Colonic mucosa (tissue), 4 donors: Measurements from ENCODE around the gene MAPK8IP1. TPM values are rescaled to one million over a fixed set of nuclear protein-coding genes. Genes with fewer than 3 reads are reported as not detected.
"Not testable (repeated sequence)": the region's sequence is repeated elsewhere in the genome, so short reads cannot be mapped to it uniquely, and the experiment has no call there.

Source experiments
- DNase-seq: peaks from one replicate; pipeline ENCODE4 v3.0.0-alpha.2; 2020
- H3K27ac ChIP-seq: fragments of 200-600 bp; one replicate; pipeline ENCODE4 v1.8.0; 2021
- H3K27me3 ChIP-seq: fragments of 200-600 bp; one replicate; pipeline ENCODE4 v1.8.0; 2021
- H3K36me3 ChIP-seq: fragments of 200-600 bp; one replicate; pipeline ENCODE4 v1.8.0; 2021
- H3K4me1 ChIP-seq: fragments of 200-600 bp; one replicate; pipeline ENCODE4 v1.8.0; 2021; ENCODE audit warnings: mild to moderate bottlenecking
- H3K4me3 ChIP-seq: fragments of 200-600 bp; one replicate; pipeline ENCODE4 v1.8.0; 2021
- H3K9ac ChIP-seq, 2 donors: one replicate each; pipeline ENCODE4 v1.7.0; 2013; ENCODE audit warnings: control low read depth in 2 of 2, low read depth in 2 of 2, low read length in 2 of 2
- H3K9me3 ChIP-seq: fragments of 200-600 bp; one replicate; pipeline ENCODE4 v1.8.0; 2021
- CTCF ChIP-seq: fragments of 200-600 bp; IDR thresholded peaks from one replicate; pipeline ENCODE4 v1.8.0; 2022; ENCODE audit warnings: antibody characterized with exemption, mild to moderate bottlenecking
- intact Hi-C: fragments of 100-400 bp; cut with DNase I; formaldehyde crosslinking; loops from one replicate; pipeline ENCODE4 v1.14.1; 2022
- total RNA-seq, 2 donors: library from RNA; stranded (reverse); fragmentation: NEBNext Ultra II Directional in 1 of 2; extraction: Animal tissue kit (Norgen Biotek cat#: 25700) in 1 of 2; gene quantifications; one replicate each; pipeline ENCODE4 v1.2.1, GENCODE V29; 2021
- donor health status: healthy.
- donor health status: DM: no; HTN: no; CAD: no.
- donor health status: DM: no; HTN: no; CAD: no.

MAPK8IP1 gene
- total RNA-seq, 2 donors from 2014 or later, result 2.4 to 3.6 TPM

DNA sequence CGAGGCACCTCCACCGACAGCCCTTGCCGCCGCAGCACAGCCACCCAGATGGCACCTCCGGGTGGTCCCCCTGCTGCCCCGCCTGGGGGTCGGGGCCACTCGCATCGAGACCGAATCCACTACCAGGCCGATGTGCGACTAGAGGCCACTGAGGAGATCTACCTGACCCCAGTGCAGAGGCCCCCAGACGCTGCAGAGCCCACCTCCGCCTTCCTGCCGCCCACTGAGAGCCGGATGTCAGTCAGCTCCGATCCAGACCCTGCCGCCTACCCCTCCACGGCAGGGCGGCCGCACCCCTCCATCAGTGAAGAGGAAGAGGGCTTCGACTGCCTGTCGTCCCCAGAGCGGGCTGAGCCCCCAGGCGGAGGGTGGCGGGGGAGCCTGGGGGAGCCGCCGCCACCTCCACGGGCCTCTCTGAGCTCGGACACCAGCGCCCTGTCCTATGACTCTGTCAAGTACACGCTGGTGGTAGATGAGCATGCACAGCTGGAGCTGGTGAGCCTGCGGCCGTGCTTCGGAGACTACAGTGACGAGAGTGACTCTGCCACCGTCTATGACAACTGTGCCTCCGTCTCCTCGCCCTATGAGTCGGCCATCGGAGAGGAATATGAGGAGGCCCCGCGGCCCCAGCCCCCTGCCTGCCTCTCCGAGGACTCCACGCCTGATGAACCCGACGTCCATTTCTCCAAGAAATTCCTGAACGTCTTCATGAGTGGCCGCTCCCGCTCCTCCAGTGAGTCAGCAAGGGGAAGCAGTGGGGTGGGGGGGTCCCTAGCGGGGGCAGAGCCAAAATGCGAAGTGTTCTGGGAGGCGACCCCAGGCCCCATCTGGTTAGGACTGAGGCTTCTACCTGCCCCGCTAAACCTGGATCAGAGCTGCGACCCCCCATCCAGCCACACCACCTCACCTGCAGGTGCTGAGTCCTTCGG, 17.3 kb downstream of the MAPK8IP1 start:
- H3K4me3 ChIP-seq, result no peak overlapping the region
- H3K9me3 ChIP-seq, result no peaks in the 10 kb centered on the region
- H3K27ac ChIP-seq, result no peak overlapping the region
- no peaks in the 10 kb centered on the region for H3K36me3 ChIP-seq
- no peak for TF ChIP-seq CTCF
- peaks cover 8% of the 10 kb centered on the region for H3K4me1 ChIP-seq
- peaks cover 7% of the 10 kb centered on the region for H3K27me3 ChIP-seq
- H3K9ac ChIP-seq, result no peak overlapping the region
- no peak for DNase-seq
- intact Hi-C loops, result no loop called here

DNA sequence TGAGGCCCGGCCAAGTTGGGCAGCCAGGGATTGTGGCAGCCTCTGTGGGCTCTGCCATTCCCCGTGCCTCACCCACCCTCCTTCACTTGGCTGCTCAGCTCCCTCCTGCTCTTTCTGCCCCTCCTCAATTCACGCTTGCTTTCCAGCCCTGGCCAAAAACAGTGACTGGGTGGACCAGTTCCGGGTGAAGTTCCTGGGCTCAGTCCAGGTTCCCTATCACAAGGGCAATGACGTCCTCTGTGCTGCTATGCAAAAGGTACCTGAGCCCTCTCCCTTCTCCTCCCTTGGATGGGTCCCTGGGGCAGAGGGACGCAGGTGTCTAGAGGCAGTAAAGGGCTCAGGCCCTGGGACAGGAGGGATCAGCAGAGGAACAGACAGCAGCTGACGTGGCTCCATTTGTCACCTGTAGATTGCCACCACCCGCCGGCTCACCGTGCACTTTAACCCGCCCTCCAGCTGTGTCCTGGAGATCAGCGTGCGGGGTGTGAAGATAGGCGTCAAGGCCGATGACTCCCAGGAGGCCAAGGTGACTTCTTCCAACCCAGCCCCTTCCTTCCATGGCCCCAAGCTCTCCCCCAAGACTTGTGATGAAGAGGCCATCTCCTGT, 19.0 kb downstream of the MAPK8IP1 start:
- intact Hi-C loops, result no loop called here
- Histone ChIP-seq H3K9me3 (no peaks in the 10 kb centered on the region), H3K4me1 (peaks cover 3% of the 10 kb centered on the region), H3K36me3 (no peaks in the 10 kb centered on the region), H3K27ac (no peak overlapping the region), H3K9ac (no peak overlapping the region), H3K27me3 (peaks cover 1% of the 10 kb centered on the region), H3K4me3 (no peak overlapping the region)
- no peak for TF ChIP-seq CTCF
- no peak for DNase-seq

- Histone ChIP-seq H3K36me3 (no peaks in the 10 kb centered on the region), H3K9ac (no peak overlapping the region), H3K27ac (no peak overlapping the region), H3K27me3 (no peaks in the 10 kb centered on the region), H3K9me3 (no peaks in the 10 kb centered on the region), H3K4me3 (no peak overlapping the region), H3K4me1 (no peaks in the 10 kb centered on the region)
- intact Hi-C loops, result no loop called here
- DNase-seq, result no peak
- TF ChIP-seq CTCF, result no peak
Observed at GRCh38 chr11:45905095-45905494, 19.6 kb downstream of the MAPK8IP1 start.

GRCh38 chr11:45905576-45905975, 20.1 kb downstream of the MAPK8IP1 start:
- DNase-seq, H3K27ac ChIP-seq, H3K27me3 ChIP-seq, H3K9ac ChIP-seq, H3K36me3 ChIP-seq, H3K4me3 ChIP-seq, intact Hi-C loops, H3K4me1 ChIP-seq, H3K9me3 ChIP-seq: not testable (repeated sequence)

- H3K4me3 ChIP-seq, result no peak overlapping the region
- H3K27me3 ChIP-seq, result no peaks in the 10 kb centered on the region
- no peak for TF ChIP-seq CTCF
- H3K9ac ChIP-seq, result no peak overlapping the region
- no peak overlapping the region for H3K27ac ChIP-seq
- intact Hi-C loops, result no loop called here
- no peaks in the 10 kb centered on the region for H3K9me3 ChIP-seq
- no peaks in the 10 kb centered on the region for H3K4me1 ChIP-seq
- no peaks in the 10 kb centered on the region for H3K36me3 ChIP-seq
- peak; percentile 42 for DNase-seq
Observed at GRCh38 chr11:45906096-45906682, 20.7 kb downstream of the MAPK8IP1 start.
